ENCODE data around the gene SLC2A3. TPM values are rescaled to one million over a fixed set of nuclear protein-coding genes. Genes with fewer than 3 reads are reported as not detected.

The SLC2A3 gene
- total RNA-seq (2021; ENCODE audit: unreplicated experiment) (10.5 TPM), Bru-seq, nascent RNA (percentile 42 among the genes with signal in this experiment), BruChase-seq, experiment 1, labeled RNA remaining after a 6-hour chase (percentile 56 among the genes with signal in this experiment), BruChase-seq, experiment 2, labeled RNA remaining after a 2-hour chase (percentile 62 among the genes with signal in this experiment)
- polyA plus RNA-seq (2012): 7.0 TPM in 2 replicates
- long read RNA-seq, transcript SLC2A3-201 (10 exons, 3,915 nt): major isoform, 5 of 7 reads
- long read RNA-seq, partial matches to known transcripts: 2 of 7 reads
- long read RNA-seq, other reads (novel, unspliced or antisense): 0 of 7 reads

GRCh38 chr12:7935590-7936581 lies at the start of gene SLC2A3:
TSS of gene SLC2A3 (minus strand) at chr12:7936187. CDS start at chr12:7936034, 153 bp downstream.
- Histone ChIP-seq H2AFZ (ENCODE audit: low read depth, low read length, poor library complexity, severe bottlenecking) (peak within 1 kb of the TSS; percentile 81), H3K9me3 (ENCODE audit: control insufficient read depth in 1 of 2, insufficient read depth in 1 of 2, low read depth in 1 of 2, low read length in 2 of 2) (no peaks in the 10 kb centered on the region), H3K9me2 (ENCODE audit: insufficient read depth) (no peaks in the 10 kb centered on the region), H3K79me2 (ENCODE audit: insufficient read depth, low read length) (no peaks in the 10 kb centered on the region), H4K20me1 (ENCODE audit: insufficient read depth) (no peaks in the 10 kb centered on the region), H3K9ac (ENCODE audit: low read length) (no peak within 1 kb of the TSS), H3K4me1 (ENCODE audit: control insufficient read depth in 1 of 2, insufficient read depth in 2 of 2, low read length in 2 of 2) (peaks cover 2 to 20% of the 10 kb centered on the region in 2 experiments; a peak in 3 of 4 replicates), H3K27me3 (ENCODE audit: insufficient read depth, low read length) (no peaks in the 10 kb centered on the region), H3K36me3 (ENCODE audit: control insufficient read depth in 1 of 2, insufficient read depth in 2 of 2, low read length in 2 of 2) (no peaks in the 10 kb centered on the region), H3K27ac (ENCODE audit: low read depth, low read length) (no peak within 1 kb of the TSS), H3K4me3 (replicated peaks in 1 of 2; ENCODE audit: low read depth in 1 of 2, low read length in 2 of 2) (peak within 1 kb of the TSS; percentile 20 to 27; a peak in 3 of 4 replicates), H3K4me2 (ENCODE audit: low read length) (peak within 1 kb of the TSS; percentile 58)
- DNase-seq (ENCODE audit: low read depth, low spot score) (no peak), ATAC-seq (no peak)
- ChIA-PET RAD21 (ENCODE audit: low non-redundant PET in 1 of 2, low total read pairs in 2 of 2, uncharacterized antibody in 2 of 2, unreplicated experiment in 2 of 2) (no interaction called here), POLR2A (interaction anchor here (1.6 kb wide), 1 partner anchor 25 kb away, joined by 12 read pairs; no protein-coding TSS in a partner anchor), CTCF (interaction anchor here (1.0 to 2.0 kb wide), 2 partner anchors 25 to 30 kb away, joined by 3 to 8 read pairs; no protein-coding TSS in a partner anchor)
- intact Hi-C loops (cut with micrococcal nuclease): loop anchor here (1.0 to 10.0 kb wide), 2 partner anchors 24 to 139 kb away; no protein-coding TSS in a partner anchor
- TSS peak; percentile 92 for BruUV-seq (replicated peaks)
- TF ChIP-seq EGR1 (IDR thresholded peaks at IDR 0.05; ENCODE audit: low read depth) (no peak), YY1 (IDR thresholded peaks at IDR 0.05; ENCODE audit: extremely low read depth, insufficient replicate concordance, low read depth, low read length) (no peak), CTCF (IDR thresholded peaks at IDR 0.05 in 2 of 3, conservative IDR thresholded peaks at IDR 0.05 in 1 of 3; ENCODE audit: borderline replicate concordance in 1 of 3, insufficient read depth in 1 of 3, low read depth in 2 of 3, low read length in 2 of 3) (no peak), CBX3 (IDR thresholded peaks at IDR 0.05; ENCODE audit: low read depth) (no peak), CEBPB (IDR thresholded peaks at IDR 0.05; ENCODE audit: low read depth) (no peak), FOSL1 (IDR thresholded peaks at IDR 0.05; ENCODE audit: low read depth) (no peak), ZNF274 (IDR thresholded peaks at IDR 0.05; ENCODE audit: low read depth, low read length) (no peak), ELF1 (IDR thresholded peaks at IDR 0.05; ENCODE audit: borderline replicate concordance, low read depth) (no peak), SRF (IDR thresholded peaks at IDR 0.05; ENCODE audit: low read depth) (no peak), EZH2phosphoT487 (IDR thresholded peaks at IDR 0.05; ENCODE audit: borderline replicate concordance) (no peak), JUND (IDR thresholded peaks at IDR 0.05) (no peak), POLR2AphosphoS5 (IDR thresholded peaks at IDR 0.05; ENCODE audit: low read depth, low read length) (no peak), SIN3A (IDR thresholded peaks at IDR 0.05; ENCODE audit: low read depth) (no peak), POLR2A (IDR thresholded peaks at IDR 0.05; ENCODE audit: borderline replicate concordance, extremely low read depth, insufficient read depth, insufficient read length) (no peak), ZFX (IDR thresholded peaks at IDR 0.05) (no peak)
- TF ChIP-seq, protein P1, sequence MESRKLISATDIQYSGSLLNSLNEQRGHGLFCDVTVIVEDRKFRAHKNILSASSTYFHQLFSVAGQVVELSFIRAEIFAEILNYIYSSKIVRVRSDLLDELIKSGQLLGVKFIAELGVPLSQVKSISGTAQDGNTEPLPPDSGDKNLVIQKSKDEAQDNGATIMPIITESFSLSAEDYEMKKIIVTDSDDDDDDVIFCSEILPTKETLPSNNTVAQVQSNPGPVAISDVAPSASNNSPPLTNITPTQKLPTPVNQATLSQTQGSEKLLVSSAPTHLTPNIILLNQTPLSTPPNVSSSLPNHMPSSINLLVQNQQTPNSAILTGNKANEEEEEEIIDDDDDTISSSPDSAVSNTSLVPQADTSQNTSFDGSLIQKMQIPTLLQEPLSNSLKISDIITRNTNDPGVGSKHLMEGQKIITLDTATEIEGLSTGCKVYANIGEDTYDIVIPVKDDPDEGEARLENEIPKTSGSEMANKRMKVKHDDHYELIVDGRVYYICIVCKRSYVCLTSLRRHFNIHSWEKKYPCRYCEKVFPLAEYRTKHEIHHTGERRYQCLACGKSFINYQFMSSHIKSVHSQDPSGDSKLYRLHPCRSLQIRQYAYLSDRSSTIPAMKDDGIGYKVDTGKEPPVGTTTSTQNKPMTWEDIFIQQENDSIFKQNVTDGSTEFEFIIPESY (IDR thresholded peaks at IDR 0.05; ENCODE audit: extremely low read depth, insufficient replicate concordance, low read length): no peak
- TF ChIP-seq, protein P2, sequence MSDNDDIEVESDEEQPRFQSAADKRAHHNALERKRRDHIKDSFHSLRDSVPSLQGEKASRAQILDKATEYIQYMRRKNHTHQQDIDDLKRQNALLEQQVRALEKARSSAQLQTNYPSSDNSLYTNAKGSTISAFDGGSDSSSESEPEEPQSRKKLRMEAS (IDR thresholded peaks at IDR 0.05): no peak

Measured in HCT116 (cell line).